SK-N-SH treated with all-trans-retinoic acid at 6 μM for 48 hours (cell line): ENCODE measurements around the gene FXYD2.

Source experiments
- PPARA ChIP-seq: fragments of 250-450 bp; sonication (Bioruptor Pico); IDR thresholded peaks from 2 replicates; pipeline ENCODE4 v1.5.0; 2020; ENCODE audit warnings: mild to moderate bottlenecking, borderline replicate concordance
- ZC3H10 ChIP-seq: fragments of 250-450 bp; sonication (Bioruptor Pico); IDR thresholded peaks from 2 replicates; pipeline ENCODE4 v1.5.1; 2021; ENCODE audit warnings: mild to moderate bottlenecking, moderate library complexity
- ZFP3 ChIP-seq: fragments of 250-450 bp; sonication (Bioruptor Pico); IDR thresholded peaks from 2 replicates; pipeline ENCODE4 v1.5.0; 2020; ENCODE audit warnings: mild to moderate bottlenecking, moderate library complexity
- ZFP30 ChIP-seq: fragments of 450-650 bp; formaldehyde crosslinking; IDR thresholded peaks from 2 replicates; pipeline ENCODE4 v1.5.0; 2022; ENCODE audit warnings: mild to moderate bottlenecking, moderate library complexity

DNA sequence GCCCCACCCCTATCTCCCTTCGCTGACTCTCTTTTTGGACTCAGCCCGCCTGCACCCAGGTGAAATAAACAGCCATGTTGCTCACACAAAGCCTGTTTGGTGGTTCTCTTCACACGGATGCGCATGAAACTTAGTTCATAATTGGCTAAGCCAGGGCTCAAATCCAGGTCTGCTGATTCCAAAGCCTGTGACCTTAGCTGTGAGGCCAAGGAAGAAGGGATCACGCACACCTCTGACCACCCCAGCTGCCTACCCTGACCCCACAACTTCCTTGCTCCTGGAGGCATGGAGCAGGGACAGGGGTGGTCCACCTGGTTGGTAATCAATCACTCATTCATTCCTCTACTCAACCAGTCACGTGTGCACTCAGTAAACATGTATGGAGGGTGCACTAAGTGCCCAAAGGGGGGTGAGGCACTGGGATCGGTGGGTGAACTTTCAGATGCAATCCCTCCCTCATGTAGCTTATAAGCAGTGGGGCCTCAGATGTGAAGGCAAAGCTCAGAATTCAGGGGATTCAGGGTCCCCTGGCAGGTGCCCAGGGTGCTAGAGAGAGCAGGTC lies 10.3 kb downstream of the FXYD2 start:
- no peak for TF ChIP-seq ZFP3 (CRISPR knock-in tag)
- no peak for TF ChIP-seq ZC3H10 (CRISPR knock-in tag)
- TF ChIP-seq ZFP30 (CRISPR knock-in tag): no peak
- no peak for TF ChIP-seq PPARA (CRISPR knock-in tag)
